CD4-positive, alpha-beta T cell treated with Interleukin-4 for 1 hour (primary cell): ENCODE data around the gene TSPYL2.

Experiments used
- DNase-seq, 2 donors: peaks; one replicate each; pipeline ENCODE4 v3.0.0-alpha.2; 2020 to 2022

TSPYL2 gene

DNA sequence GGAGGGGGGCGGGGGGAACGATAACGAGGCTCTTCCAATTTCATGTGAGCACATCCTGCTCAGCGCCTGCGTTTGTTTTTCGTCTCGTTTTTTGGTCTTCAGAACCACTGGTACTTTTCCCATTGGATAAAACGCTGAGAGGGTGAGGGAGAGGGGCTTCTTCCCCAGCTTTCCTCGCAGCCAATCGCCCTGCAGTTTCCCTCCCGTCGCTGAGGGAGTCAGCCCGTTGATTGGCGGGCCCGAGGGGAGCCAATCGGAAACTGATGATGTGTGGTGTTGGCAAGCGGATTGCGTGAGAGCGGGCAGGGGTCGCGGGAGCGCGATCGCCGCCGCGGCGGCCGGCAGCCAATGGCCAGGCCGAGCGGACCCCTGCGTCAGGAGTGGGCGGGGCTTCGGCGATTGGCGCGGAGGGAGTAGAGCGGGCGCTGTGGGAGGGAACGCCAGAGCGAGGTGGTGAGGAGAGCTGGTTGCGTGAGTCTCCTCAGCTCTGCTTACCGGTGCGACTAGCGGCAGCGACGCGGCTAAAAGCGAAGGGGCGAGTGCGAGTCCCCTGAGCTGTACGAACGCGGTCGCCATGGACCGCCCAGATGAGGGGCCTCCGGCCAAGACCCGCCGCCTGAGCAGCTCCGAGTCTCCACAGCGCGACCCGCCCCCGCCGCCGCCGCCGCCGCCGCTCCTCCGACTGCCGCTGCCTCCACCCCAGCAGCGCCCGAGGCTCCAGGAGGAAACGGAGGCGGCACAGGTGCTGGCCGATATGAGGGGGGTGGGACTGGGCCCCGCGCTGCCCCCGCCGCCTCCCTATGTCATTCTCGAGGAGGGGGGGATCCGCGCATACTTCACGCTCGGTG is at the start of gene TSPYL2:
TSPYL2 (plus strand) TSS at position 443 of the 848 bp plus-strand sequence; CDS start at position 575, 132 bp downstream.
- peak; percentile 96 to 97 for DNase-seq

DNA sequence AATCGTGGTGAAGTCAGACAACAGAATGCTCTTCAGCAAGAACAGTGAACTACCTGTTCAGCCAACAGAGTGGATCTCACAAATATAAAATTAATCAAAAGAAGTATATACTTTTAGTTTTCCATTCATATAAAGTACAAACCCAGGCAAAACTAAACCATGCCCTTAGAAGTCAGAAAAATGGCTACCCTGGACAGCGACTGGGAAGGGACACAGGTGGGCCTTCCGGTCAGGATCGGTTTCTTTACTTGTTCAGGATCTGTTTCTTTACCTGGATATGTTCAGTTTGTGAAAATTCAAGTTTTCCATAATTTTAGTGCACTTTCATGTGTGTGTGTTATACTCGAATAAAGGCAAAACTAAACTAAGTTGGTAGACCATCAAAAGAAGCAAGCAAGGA is 46.0 kb upstream of the TSPYL2 start:
- no peak for DNase-seq

DNA sequence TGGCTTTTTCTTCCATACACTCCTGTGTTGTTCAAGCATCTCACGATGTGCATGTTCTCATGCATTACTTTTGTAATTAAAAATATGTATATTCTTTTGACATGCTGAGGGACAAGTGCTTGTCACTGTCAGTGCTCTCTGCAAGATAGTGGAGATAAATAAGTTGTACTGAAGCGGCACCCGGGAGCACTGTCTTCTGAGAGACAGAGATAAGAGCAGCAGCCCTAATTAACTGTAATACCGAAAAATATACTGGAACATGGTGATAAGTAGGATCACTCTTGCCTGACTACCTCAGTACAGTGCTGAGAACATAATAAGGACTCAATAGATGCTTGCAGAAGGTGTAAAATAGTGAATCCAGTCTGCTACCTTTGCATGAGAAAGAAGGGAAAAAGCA is 42.9 kb upstream of the TSPYL2 start:
- DNase-seq = no peak

DNA sequence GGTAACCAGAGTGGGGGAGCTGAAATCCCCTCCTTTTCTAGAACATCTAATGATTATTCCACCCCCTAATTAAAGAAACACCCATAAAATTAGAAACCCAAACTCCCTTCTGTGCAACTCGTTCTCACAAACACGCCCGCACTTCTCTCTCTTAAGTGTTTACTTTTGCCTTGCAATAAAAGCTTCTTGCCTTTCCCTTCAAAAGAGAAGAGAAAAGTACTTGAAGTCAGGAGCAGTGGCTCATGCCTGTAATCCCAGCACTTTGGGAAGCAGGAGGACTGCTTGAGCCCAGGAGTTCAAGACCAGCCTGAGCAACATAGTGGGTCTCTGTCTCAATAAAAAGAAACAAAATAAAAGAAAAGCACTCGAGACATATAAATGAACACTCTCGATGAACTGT is 37.2 kb upstream of the TSPYL2 start:
- no peak for DNase-seq

DNA sequence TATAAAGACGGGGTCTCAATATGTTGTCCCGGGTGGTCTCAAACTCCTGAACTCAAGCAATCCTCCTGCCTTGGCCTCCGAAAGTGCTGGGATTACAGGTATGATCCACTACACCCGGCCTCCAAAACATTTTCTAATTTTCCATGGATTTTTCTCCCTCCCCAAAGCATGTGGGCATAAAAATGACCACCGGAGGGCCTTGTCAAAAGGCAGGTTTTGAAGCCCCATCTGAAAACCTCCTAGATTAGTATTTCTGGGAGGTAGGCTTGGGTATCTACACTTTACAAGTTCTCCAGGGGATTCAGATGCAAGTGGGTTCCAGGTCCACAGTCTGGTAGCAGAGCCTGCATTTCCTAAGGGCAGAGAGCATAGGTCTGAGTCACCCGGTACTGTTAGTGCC is 34.9 kb upstream of the TSPYL2 start:
- no peak for DNase-seq

DNA sequence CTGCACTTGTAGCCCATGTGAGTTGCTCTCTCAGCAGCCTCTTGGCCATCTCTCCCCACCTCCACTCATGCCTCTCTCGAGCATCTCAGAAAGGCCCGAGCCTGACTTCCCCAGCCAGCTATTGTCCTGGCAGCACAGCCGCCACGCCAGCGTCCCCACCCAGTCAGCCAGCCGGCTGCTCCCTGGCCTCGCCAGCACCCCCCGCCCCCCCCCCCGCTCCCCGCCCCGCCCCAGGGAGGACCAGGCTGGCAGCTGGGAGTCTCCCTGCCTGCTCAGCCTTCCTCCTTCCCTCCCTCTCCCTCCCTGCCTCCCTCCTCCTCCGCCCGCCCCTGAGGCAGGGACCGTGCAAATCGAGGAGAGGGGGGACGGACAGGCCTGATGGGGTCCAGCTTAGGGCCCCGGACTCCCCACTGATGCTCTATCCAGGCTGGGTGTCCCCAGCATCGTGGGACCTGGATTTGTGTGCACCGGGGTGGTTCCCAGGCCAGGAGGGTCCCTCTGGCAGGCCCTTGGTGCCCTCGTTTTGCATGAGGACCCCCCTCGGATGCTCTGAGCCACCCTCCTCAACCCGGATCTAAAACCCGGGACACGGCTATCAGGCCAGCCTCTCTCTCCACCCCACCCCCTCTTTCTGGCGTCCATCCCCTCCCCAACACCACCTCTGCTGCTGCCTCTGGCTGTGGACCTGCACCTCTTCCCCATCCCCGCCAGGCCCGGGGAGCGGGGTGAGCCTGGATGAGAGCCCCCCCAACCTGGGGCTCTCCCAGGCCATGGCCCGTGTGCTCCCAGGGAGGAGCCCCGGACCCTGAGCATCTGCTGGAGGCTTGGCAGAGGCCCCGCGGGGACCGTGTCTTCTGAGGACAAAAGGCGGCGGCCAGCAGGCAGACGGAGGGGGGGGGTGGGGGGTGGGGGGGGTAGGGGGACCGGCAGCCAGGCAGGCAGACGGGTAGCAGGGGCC is 33.7 kb upstream of the TSPYL2 start, which contains the start of gene GPR173:
GPR173 (plus strand) TSS at position 621 of the 958 bp plus-strand sequence. CDS start 27,833 bp downstream, outside the sequence.
- DNase-seq = no peak

DNA sequence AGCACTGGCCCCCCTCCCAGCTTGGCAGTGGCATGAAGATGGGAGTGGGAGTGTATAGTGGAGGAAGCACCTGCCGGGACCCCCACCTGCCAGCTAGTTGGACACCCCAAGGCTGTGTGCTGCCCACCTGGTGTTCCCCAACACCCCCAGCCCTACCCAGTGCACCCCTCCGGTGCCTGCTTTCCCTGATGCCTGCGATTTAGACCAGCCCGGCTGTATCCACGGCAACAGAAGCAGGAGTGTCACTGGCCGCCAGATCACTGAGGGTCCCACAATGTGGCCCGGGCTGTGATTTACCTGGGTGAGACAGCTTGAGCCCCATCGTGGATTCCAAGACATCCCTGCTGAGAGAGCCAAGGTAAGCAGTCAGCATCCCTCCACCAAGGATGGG is 33.0 kb upstream of the TSPYL2 start:
- DNase-seq = no peak

DNA sequence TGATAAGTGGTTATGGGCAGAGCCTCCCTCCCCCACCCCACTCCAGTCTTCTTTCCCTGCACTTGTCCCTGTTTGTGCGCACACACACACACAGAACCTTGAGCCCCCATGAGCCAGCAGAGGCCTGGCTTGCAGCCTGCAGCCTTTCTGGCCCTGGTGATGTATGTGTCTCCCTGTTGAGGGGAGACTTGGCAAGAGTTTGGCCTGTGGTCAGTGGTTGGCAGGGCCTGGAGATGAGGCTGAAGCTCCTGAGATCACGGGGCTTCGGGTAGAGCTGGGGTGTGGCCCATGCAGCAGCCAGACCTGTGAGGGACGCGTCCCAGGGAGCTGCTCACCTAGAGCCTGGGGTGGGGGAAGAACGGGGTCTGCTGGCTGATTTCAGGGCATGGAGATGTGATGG is 31.3 kb upstream of the TSPYL2 start:
- no peak for DNase-seq

DNA sequence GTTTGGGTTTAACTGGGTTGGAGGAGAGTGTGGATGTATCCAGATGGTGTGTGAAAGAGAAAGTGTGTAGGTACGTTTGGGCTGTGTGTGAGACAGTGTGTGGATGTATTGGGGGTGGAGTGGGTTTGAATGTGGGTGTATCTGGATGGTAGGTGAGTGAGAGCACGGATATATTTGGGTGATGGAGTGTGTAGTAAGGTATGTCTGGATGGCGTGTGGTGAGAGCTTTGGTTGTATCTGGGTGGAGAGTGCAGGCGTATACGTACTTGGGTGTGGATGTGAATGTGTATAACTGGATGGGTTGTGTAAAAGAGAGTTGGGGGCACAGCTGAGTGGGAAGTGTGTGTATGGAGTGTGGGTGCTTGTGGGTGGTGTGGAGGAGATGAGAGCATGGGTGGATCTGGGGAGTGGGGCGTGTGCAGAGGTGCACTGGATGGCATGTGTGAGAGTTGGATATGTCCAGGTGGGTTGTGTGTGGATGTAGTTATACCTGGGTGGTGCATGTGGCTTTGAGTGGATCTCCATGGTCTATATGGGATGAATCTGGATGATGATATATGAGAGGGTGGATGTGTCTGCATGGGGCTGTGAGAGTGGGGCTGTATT is 26.8 kb upstream of the TSPYL2 start:
- DNase-seq = no peak

DNA sequence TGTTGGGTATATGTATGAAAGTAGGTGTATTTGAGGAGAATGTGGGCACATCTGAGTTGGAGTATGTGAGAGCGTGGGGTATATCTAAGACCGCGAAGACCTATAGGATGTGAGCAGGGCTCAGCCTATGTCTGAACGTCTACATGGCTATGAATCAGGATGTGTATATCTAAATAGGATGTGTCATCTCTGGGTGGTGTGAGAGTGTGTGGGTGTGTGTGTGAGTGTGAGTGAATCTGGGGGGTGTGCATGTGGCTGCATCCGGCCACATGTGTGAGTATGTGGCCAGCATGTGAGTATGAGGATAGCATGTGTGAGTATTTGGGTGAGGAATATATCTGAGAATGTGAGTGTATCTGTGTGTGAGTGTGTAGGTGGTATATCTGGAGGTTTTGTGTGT is 25.9 kb upstream of the TSPYL2 start:
- DNase-seq = no peak

DNA sequence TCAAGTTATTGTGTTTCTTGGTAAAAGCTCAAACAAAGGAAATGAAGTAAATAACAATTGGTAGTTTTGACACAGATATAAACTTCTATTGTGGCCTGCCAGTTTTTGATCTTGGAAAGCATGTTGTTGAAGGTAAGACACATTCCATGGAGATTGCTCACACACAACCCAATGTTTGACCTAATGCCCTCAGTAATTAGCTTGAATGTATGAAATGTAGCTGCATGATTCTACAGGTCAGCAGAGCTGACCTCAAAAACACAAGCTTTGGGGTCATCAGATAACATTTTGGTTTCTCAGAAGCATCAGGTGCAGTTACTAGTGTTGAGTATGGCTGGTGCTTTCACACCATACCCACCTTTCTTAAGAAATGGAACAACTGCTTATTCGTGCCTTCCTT is 17.1 kb upstream of the TSPYL2 start:
- DNase-seq = no peak

DNA sequence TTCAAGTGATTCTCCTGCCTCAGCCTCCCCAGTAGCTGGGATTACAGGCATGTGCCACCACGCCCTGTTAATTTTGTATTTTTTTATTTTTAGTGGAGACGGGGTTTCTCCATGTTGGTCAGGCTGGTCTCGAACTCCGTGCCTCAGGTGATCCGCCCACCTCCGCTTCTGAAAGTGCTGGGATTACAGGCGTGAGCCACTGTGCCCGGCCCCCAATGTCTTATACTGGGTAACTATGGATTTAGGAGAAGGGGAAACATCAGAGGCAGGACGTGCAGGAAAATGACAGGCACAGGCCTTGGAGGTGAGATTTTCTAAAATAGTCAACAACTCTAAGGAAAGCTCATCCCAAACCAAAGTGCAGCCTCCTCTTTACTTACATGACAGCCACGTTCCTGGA is 11.1 kb upstream of the TSPYL2 start:
- DNase-seq = no peak

DNA sequence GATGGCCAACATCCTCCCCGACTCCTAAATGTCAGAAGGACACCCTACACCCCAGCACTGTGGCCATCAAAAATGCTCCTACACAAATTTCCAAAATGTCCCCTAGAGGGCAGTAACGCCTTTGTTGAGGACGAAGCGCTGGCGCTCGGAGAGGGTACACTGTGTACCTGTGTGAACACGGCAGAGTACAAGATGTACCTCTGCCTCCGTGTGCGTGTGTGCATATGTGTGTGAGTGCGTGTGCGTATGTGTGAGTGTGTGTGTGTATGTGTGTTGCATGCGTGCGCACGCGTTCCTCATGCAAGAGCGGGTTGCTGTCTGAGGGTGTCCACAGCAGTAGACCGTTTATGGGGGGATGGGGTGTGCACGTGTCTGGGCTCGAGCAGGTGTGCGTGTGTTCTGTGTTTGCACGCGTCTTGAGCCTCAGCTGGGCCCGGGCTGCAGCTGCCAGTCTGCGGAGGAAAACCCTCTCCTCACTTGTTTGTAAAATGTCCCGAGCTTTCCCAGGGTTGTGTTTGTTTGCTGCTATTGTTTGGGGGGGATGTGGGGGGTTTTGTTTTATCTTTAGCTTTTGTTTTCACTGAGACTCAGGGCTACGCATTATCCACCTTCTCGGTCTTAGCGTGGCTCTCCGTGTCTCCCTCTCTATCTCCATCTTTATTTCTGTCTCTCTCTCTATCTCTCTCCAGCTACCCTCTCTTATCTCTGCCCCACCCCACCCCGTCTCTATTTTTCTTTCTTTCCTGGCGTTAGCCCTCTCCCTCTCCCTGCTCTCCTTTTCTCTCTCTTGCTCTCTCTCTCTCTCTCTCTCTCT is 10.4 kb upstream of the TSPYL2 start:
- peak; percentile 82 to 85 for DNase-seq

DNA sequence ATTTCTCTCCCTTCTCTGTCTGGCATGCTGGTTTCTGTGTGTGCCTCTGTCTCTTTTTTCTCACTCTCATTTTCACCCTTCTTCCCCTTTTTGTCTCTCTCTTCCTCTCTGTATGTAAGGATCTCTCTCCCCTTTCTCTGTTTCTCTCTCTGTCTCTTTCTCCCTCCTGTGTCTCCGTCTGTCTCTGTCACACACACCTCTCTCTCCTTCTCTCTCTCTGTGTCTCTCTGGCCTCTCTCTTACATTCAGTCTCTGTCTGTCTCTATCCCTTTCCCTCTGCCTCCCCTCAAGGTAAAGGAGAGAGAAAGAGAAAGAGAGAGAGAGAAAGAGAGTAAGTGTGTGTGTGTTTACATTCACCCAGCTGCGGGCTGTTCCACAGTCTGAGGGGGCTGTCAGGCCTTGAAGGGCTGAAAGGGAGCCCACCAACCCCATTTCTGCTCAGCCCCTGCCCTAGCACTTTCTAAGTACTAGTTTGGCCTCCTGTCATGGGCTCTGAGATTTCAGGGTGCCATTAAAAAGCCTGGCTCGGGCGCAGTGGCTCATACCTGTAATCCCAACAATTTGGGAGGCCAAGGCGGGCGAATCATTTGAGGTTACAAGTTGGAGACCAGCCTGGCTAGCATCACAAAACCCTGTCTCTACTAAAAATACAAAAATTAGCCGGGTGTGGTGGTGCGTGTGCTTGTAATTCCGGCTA is 9.6 kb upstream of the TSPYL2 start:
- DNase-seq = no peak

DNA sequence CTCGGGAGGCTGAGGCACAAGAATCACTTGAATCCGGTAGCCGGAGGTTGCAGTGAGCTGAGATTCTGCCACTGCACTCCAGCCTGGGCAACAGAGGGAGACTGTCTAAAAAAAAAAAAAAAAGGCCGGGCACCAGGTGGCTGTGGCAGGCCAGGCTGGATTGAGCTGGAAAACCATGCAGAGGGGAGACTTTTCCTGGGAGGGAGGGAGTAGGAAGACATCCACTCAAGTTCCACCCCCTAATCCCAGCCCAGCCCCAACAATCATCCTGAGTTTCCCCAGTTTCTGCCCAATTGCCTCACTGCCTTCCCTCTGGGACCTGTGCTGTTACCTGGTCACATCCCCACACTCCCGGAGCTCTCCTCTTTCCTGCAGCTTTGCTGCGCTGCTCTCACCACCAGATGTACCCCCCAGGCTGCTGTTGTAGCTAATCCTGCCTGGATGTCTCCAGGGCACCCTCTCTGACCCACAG is 9.0 kb upstream of the TSPYL2 start:
- no peak for DNase-seq

DNA sequence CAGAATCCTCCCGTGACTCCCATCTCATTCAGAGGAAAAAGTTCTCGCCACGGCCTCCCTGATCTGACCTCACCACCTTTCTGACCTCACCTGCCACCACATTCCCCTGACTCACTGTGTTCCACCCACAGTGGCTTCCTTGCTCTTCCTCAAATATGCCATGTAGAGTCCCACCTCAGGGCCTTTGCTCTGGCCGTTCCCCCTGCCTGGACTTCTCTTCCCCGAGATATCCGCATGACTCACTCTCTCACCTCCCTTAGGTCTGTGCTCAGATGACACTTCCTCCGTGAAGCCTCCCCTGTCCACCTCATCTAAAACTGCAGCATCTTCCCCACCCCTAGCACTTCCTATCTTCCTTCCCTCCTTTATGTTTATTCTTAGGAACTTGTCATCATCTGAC is 7.2 kb upstream of the TSPYL2 start:
- no peak for DNase-seq

DNA sequence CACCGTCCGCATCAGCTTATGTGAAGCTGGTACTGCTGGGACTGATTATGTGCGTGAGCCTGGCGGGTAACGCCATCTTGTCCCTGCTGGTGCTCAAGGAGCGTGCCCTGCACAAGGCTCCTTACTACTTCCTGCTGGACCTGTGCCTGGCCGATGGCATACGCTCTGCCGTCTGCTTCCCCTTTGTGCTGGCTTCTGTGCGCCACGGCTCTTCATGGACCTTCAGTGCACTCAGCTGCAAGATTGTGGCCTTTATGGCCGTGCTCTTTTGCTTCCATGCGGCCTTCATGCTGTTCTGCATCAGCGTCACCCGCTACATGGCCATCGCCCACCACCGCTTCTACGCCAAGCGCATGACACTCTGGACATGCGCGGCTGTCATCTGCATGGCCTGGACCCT is 5.5 kb upstream of the TSPYL2 start:
- DNase-seq = no peak

DNA sequence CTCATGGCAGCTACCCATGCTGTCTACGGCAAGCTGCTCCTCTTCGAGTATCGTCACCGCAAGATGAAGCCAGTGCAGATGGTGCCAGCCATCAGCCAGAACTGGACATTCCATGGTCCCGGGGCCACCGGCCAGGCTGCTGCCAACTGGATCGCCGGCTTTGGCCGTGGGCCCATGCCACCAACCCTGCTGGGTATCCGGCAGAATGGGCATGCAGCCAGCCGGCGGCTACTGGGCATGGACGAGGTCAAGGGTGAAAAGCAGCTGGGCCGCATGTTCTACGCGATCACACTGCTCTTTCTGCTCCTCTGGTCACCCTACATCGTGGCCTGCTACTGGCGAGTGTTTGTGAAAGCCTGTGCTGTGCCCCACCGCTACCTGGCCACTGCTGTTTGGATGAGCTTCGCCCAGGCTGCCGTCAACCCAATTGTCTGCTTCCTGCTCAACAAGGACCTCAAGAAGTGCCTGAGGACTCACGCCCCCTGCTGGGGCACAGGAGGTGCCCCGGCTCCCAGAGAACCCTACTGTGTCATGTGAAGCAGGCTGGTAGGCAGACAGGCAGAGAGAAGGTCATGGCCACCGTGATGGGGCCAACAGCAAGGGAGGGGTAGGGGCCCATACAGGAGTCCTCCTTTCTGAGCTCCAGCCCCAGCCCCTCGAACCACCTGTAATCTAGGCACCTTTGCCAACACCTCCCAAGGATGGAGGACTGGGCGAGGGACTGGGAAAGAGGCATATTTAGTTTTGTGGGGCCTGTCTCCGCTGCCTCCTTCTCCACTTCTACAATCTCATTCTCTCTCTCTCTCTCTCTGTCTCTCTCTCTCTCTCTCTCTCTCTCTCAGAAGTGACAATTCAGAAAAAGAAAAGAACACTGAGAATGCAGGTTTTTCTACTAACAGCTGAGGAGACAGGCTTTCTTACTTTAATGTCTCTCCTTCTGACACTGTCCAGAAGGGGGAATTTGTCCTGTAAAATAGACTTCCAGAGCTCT is 4.7 kb upstream of the TSPYL2 start:
- no peak for DNase-seq

DNA sequence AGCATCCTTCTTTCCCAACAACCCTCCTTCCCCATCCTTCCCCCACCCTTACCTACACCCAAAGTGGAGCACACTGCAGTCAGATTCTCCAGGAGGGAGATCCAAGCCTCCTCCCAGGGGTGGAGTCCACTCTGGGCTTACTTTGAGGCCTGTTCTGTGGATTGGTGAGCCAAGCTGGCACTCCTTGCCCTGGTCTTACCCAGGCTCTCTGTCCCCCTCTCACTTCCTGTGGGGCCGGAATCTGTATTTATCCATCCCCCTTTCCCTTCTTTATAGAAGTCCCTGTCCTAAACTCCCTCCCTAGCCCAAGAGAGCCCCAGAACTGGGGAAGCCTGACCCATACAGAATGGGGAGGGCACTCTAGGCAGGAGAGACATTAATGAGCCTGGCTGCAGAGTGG is 3.2 kb upstream of the TSPYL2 start:
- no peak for DNase-seq
